Endothelial cell of hepatic sinusoid (primary cell): ENCODE data around the gene SERPINE1.

Experiments used
- in situ Hi-C: cut with HindIII; loops from 2 replicates; pipeline ENCODE4 v1.10.0; 2017; ENCODE audit warnings: low sequenced_read_pairs

Gene SERPINE1

GRCh38 chr7:101151908-101152651 lies 25.2 kb downstream of the SERPINE1 start:
- in situ Hi-C loops = no loop called here

DNA sequence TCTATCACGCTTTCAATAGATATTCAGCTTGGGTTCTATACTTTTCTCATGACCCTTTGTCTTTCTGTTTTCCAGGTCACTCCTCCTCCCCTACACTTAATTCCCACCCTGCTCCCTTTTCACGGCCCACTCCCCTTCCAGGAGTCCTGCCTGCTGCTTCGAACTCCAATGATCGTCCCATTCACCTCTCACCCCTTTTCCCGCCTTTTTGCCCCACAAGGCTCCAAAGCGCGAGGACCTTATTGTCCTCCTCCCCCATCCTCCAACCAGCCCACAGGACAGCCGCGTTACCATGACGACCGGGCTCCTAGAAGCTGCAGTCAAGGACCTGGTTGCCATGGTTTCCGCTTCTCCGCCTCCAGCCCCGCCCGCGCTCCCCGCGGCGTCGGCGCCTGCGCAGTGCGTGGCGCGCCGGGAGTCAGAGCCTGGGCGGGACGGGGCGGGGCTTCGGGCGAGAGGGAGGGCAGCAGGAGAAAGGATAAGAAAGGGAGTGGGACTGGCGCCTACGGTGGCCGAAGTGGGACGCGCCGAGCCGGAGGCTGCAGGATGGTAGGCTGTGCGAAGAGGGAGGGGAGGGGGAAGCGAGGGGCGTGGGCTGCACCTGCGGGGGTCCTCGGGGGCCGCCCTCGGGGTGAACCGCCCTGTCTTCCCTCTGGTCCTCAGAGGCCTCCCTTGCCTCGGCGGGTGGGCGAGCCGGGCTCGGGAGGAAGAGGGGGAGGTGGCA lies 27.2 kb downstream of the SERPINE1 start, which contains the start of gene AP1S1:
Gene AP1S1 (plus strand): TSS at position 508 of the 724 bp plus-strand sequence. CDS start 39 bp downstream, at position 547.
- in situ Hi-C loops = no loop called here

DNA sequence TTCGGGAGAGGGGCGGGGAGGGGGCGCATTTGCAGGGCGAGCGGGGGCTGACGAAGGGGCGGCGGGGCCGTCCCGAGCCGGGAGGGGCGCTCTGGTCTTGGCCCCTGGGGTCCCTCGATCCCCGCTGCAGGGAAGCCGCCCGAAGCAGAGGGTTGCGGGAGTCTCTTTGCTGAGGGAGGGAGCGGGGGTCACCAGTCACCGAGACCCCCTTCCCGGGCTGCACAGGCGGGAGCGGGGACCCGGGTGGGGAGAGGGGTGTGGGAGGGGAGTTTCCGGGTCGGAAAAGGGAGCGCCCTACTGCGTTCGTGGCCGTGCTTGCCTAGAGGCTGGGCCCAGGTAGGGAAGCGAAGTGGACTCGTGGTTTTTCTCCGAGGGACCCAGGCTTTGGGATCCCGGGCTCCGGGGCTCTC lies 27.8 kb downstream of the SERPINE1 start:
- in situ Hi-C loops = loop anchor here (5.0 kb wide), 1 partner anchor 103 kb away; no protein-coding TSS in a partner anchor

- in situ Hi-C loops = loop anchor here (5.0 kb wide), 1 partner anchor 102 kb away; no protein-coding TSS in a partner anchor
Measured at GRCh38 chr7:101155303-101155702, 28.4 kb downstream of the SERPINE1 start.

DNA sequence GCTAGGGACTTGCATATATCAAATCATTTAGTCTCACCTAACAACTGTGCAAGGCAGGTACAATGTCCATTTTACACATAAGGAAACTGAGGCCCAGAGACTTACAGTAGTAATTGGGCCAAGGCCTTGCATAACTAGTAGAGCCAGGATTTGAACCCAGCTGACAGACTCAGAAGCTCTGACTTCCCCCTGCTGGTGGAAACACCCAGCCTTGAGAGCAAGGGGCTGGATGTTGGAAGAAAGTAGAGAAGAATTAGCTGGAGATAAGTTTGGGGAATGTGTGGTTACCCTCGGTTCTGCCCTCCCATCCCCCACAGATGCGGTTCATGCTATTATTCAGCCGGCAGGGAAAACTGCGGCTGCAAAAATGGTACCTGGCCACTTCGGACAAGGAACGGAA lies 29.4 kb downstream of the SERPINE1 start:
- in situ Hi-C loops = loop anchor here (5.0 kb wide), 1 partner anchor 101 kb away; no protein-coding TSS in a partner anchor

DNA sequence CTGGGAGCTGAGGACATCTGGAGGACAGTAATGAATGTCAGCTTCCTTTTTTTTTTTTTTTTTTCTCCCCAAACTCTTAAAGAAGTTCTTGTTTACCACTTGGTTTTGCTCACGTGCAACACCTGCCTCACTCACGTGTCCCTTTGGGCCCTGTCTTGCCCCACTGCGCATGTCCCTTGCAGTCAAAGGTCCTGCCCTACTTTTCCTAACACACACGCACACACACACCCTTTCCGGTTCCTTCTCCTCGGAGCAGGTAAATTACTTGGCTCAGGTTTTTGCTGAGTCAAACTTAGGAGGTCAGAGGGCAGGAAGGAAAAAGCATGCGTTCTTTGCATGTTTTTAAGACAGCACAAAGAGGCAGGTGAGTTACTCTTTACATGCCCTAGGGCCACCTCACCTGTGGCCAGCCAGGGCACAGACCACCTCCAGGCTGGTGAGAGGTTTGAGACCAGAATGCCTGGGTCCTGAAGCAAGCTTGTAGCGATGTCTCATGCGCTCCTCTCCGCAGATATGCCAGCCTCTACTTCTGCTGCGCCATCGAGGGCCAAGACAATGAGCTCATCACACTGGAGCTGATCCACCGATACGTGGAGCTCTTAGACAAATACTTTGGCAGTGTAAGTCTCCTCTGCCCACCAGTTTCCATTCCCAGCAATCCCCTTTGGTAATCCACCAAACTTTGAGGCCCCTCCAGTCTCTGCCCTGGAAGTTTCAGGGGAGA lies 30.1 kb downstream of the SERPINE1 start:
- in situ Hi-C loops = loop anchor here (5.0 kb wide), 1 partner anchor 100 kb away; no protein-coding TSS in a partner anchor

DNA sequence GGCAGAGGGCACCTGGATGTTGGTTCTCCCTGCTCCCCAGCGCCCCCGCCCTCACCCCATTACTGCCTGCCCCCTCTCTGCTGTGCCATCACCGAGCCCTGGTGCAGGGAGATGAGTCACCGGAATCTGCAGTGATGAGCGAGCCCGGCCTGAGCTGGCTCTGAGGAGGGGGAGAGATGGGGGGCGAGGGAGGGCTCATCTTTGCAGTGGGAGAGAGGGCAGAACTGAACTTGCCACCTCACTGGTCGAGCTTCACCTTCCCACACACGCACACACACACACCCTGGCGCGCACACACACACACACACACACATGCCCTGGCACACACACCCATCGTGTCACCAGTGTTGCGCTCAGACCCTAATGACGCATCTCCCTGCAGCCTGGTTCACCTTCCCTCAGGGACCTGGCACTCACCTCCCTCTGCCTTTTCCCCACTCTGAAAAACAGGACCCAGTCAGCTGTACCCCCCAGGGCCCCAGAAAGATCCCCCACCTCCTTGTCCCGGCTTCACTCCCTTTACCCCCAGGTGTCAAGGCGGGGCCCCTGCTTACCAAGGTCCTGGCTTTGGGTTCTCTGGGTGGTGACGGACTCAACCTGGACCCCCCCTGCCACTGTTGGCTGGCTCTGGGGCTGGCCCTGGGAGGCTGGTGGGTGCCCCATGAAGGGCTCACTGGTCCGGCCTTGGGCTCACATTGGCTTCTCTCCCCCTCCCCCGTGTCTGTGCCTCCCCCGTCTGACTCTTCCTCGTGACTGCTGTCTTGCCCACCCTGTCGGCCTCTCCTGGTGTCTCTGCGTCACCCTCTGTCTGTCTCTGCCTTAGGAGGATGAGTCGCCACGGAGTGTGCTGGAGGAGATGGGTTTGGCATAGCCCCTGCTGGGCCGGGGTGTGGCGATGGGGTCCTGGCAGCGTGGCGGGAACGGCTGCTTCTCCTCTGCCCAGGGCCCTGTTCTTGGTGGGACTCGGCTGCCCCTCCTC lies 33.1 kb downstream of the SERPINE1 start:
- in situ Hi-C loops = loop anchor here (5.0 kb wide), 2 partner anchors 57 to 97 kb away; partner anchors contain the start of genes PLOD3 and ZNHIT1

- in situ Hi-C loops = loop anchor here (5.0 kb wide), 1 partner anchor 56 kb away; the partner anchor contains the start of genes PLOD3 and ZNHIT1
Measured at GRCh38 chr7:101160910-101161309, 34.0 kb downstream of the SERPINE1 start.

DNA sequence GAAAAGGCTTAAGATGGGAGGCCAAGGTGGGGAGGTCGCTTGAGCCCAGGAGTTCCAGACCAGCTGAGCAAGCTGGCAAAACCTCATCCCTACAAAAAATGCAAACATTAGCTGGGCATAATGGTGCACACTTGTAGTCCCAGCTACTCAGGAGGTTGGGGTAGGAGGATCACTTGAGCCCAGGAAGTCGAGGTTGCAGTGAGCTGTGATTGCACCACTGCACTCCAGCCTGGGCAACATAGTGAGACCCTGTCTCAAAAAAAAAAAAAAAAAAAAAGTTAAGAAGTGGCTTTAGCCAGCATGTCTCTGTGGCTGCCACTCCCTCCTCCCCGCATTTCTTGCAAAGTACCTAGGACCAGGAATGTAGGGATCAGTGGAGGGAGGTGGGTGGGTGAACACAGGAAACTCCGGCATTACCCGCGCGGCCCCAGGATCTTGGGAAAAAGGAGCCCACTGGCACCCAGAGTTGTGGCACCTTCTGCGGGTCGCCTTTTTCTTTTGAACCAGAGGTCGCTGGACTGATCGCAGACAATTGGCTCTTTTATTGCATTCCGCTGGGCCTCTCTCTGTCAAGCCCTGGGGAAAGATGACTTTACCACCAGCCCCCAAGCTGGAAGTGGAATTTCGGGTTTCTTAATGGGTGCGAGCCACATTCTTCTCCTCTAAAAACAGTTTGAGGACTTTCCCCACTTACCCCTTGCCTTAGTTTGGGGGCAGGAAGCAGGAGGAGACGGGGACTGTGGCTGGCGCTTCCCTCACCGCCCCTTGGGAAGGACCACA lies 35.0 kb downstream of the SERPINE1 start:
- in situ Hi-C loops = loop anchor here (5.0 kb wide), 1 partner anchor 55 kb away; the partner anchor contains the start of genes PLOD3 and ZNHIT1

- in situ Hi-C loops = loop anchor here (5.0 kb wide), 1 partner anchor 55 kb away; the partner anchor contains the start of genes PLOD3 and ZNHIT1
Measured at GRCh38 chr7:101162551-101163278, 35.8 kb downstream of the SERPINE1 start.

- in situ Hi-C loops = loop anchor here (5.0 kb wide), 1 partner anchor 54 kb away; the partner anchor contains the start of genes PLOD3 and ZNHIT1
Measured at GRCh38 chr7:101163279-101164070, 36.6 kb downstream of the SERPINE1 start.

- in situ Hi-C loops = loop anchor here (5.0 kb wide), 1 partner anchor 53 kb away; the partner anchor contains the start of genes PLOD3 and ZNHIT1
Measured at GRCh38 chr7:101164071-101164840, 37.4 kb downstream of the SERPINE1 start.

- in situ Hi-C loops = no loop called here
Measured at GRCh38 chr7:101165075-101165957, 38.4 kb downstream of the SERPINE1 start, which contains the start of gene VGF. VGF (minus strand) TSS chr7:101165569; CDS start chr7:101164843, 726 bp downstream.

- in situ Hi-C loops = no loop called here
Measured at GRCh38 chr7:101165958-101166647, 39.2 kb downstream of the SERPINE1 start.

- in situ Hi-C loops = no loop called here
Measured at GRCh38 chr7:101166648-101166908, 39.7 kb downstream of the SERPINE1 start.
